HEK293 (cell line): ENCODE results near the gene CD1C.

Experiments used
- CTCF ChIP-seq: fragments of 450-650 bp; formaldehyde crosslinking; IDR thresholded peaks from 2 replicates; pipeline ENCODE4 v1.5.1; 2016; ENCODE audit warnings: missing biosample characterization, missing genetic modification characterization
- SETDB1 ChIP-seq: IDR thresholded peaks from one replicate; pipeline ENCODE4 v1.6.1; 2017; ENCODE audit warnings: mild to moderate bottlenecking, low read length, moderate library complexity, mixed read lengths; ENCODE audit not compliant: insufficient read length
- SP3 ChIP-seq: fragments of 450-650 bp; formaldehyde crosslinking; IDR thresholded peaks from 2 replicates; pipeline ENCODE4 v1.5.1; 2016; ENCODE audit warnings: missing biosample characterization, missing genetic modification characterization
- ZNF24 ChIP-seq: fragments of 450-650 bp; formaldehyde crosslinking; IDR thresholded peaks from 2 replicates; pipeline ENCODE4 v1.5.1; 2016; ENCODE audit warnings: missing biosample characterization, missing genetic modification characterization
- ZNF416 ChIP-seq: fragments of 450-650 bp; formaldehyde crosslinking; IDR thresholded peaks from 2 replicates; pipeline ENCODE4 v1.5.1; 2016; ENCODE audit warnings: missing biosample characterization, missing genetic modification characterization
- ZNF510 ChIP-seq: fragments of 450-650 bp; formaldehyde crosslinking; IDR thresholded peaks from 2 replicates; pipeline ENCODE4 v1.5.1; 2018; ENCODE audit warnings: mild to moderate bottlenecking, missing genetic modification characterization, missing biosample characterization; ENCODE audit not compliant: insufficient replicate concordance
- ZNF707 ChIP-seq: fragments of 450-650 bp; formaldehyde crosslinking; IDR thresholded peaks from 2 replicates; pipeline ENCODE4 v1.5.1; 2016; ENCODE audit warnings: missing biosample characterization, missing genetic modification characterization
- ZNF830 ChIP-seq: fragments of 450-650 bp; IDR thresholded peaks from 2 replicates; pipeline ENCODE4 v1.5.0; 2018; ENCODE audit warnings: missing biosample characterization, missing genetic modification characterization, low read depth, mild to moderate bottlenecking, moderate library complexity
- TF ChIP-seq, protein P1 (sequence below): fragments of 450-650 bp; formaldehyde crosslinking; IDR thresholded peaks from 2 replicates; pipeline ENCODE4 v1.5.1; 2016; ENCODE audit warnings: missing biosample characterization, missing genetic modification characterization

DNA sequence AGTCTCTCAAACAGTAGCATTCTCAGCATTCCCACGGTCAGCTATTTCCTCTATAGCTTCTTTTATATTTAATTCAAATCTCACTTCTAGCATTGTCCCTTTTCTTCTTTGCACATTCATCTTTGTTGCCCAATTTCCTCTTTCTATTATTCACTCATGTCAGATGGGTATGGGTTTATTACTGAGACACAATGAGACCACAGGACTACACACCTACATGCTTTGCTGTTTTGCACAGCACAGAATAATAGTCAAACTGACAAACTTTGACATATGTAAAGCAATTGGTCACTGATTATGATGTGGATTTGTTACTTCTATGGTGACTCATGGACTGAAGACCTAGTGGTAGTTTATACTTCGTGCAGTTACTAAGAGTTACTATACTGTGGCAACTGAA, 5.8 kb upstream of the CD1C start:
- TF ChIP-seq CTCF (tag by site-specific recombination) = no peak
- no peak for TF ChIP-seq ZNF416 (tag by site-specific recombination)
- no peak for TF ChIP-seq SP3 (tag by site-specific recombination)
- TF ChIP-seq ZNF830 (tag by site-specific recombination) = no peak
- TF ChIP-seq ZNF707 (tag by site-specific recombination) = no peak
- no peak for TF ChIP-seq SETDB1
- no peak for TF ChIP-seq ZNF510 (tag by site-specific recombination)
- no peak for TF ChIP-seq ZNF24 (tag by site-specific recombination)
- TF ChIP-seq, protein P1, sequence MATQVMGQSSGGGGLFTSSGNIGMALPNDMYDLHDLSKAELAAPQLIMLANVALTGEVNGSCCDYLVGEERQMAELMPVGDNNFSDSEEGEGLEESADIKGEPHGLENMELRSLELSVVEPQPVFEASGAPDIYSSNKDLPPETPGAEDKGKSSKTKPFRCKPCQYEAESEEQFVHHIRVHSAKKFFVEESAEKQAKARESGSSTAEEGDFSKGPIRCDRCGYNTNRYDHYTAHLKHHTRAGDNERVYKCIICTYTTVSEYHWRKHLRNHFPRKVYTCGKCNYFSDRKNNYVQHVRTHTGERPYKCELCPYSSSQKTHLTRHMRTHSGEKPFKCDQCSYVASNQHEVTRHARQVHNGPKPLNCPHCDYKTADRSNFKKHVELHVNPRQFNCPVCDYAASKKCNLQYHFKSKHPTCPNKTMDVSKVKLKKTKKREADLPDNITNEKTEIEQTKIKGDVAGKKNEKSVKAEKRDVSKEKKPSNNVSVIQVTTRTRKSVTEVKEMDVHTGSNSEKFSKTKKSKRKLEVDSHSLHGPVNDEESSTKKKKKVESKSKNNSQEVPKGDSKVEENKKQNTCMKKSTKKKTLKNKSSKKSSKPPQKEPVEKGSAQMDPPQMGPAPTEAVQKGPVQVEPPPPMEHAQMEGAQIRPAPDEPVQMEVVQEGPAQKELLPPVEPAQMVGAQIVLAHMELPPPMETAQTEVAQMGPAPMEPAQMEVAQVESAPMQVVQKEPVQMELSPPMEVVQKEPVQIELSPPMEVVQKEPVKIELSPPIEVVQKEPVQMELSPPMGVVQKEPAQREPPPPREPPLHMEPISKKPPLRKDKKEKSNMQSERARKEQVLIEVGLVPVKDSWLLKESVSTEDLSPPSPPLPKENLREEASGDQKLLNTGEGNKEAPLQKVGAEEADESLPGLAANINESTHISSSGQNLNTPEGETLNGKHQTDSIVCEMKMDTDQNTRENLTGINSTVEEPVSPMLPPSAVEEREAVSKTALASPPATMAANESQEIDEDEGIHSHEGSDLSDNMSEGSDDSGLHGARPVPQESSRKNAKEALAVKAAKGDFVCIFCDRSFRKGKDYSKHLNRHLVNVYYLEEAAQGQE (tag by site-specific recombination) = no peak
